Measurements from ENCODE around the gene UQCRFS1.
"Not testable (repeated sequence)": the region's sequence is repeated elsewhere in the genome, so short reads cannot be mapped to it uniquely, and the experiment has no call there.

The UQCRFS1 gene

GRCh38 chr19:29255912-29256311, 43.0 kb upstream of the UQCRFS1 start:
- Histone ChIP-seq H3K9ac (ENCODE audit: insufficient read length, low read depth) (no peak overlapping the region), H3K9me3 (ENCODE audit: insufficient read depth, low read length) (peaks cover 20% of the 10 kb centered on the region; the same call in 1 of the 2 replicates), H3K4me3 (ENCODE audit: insufficient read length, low read depth) (no peak overlapping the region), H3K36me3 (ENCODE audit: insufficient read depth, insufficient read length, low read length) (no peaks in the 10 kb centered on the region), H3K27me3 (ENCODE audit: insufficient read depth, insufficient read length) (no peaks in the 10 kb centered on the region), H3K4me1 (ENCODE audit: insufficient read depth, insufficient read length) (no peaks in the 10 kb centered on the region)
- no peak for DNase-seq (ENCODE audit: low read depth, low spot score)
- TF ChIP-seq ZNF274 (IDR thresholded peaks at IDR 0.05; ENCODE audit: low read depth, low read length) (no peak), SUZ12 (IDR thresholded peaks at IDR 0.05; ENCODE audit: extremely low read depth, insufficient read depth, insufficient read length) (no peak), YY1 (IDR thresholded peaks at IDR 0.05; ENCODE audit: insufficient read depth, insufficient read length) (no peak)

- Histone ChIP-seq H3K4me1 (ENCODE audit: insufficient read depth, insufficient read length) (no peaks in the 10 kb centered on the region), H3K27me3 (ENCODE audit: insufficient read depth, insufficient read length) (no peaks in the 10 kb centered on the region), H3K9me3 (ENCODE audit: insufficient read depth, low read length) (peaks cover 15% of the 10 kb centered on the region; the same call in 1 of the 2 replicates), H3K9ac (ENCODE audit: insufficient read length, low read depth) (no peak overlapping the region), H3K4me3 (ENCODE audit: insufficient read length, low read depth) (no peak overlapping the region), H3K36me3 (ENCODE audit: insufficient read depth, insufficient read length, low read length) (no peaks in the 10 kb centered on the region)
- no peak for DNase-seq (ENCODE audit: low read depth, low spot score)
- TF ChIP-seq YY1 (IDR thresholded peaks at IDR 0.05; ENCODE audit: insufficient read depth, insufficient read length) (no peak), ZNF274 (IDR thresholded peaks at IDR 0.05; ENCODE audit: low read depth, low read length) (no peak), SUZ12 (IDR thresholded peaks at IDR 0.05; ENCODE audit: extremely low read depth, insufficient read depth, insufficient read length) (no peak)
Observed at GRCh38 chr19:29255006-29255405, 42.1 kb upstream of the UQCRFS1 start.

- H3K9me3 ChIP-seq (ENCODE audit: insufficient read depth, low read length); H3K4me3 ChIP-seq (ENCODE audit: insufficient read length, low read depth); H3K27me3 ChIP-seq (ENCODE audit: insufficient read depth, insufficient read length); DNase-seq (ENCODE audit: low read depth, low spot score); H3K4me1 ChIP-seq (ENCODE audit: insufficient read depth, insufficient read length); H3K36me3 ChIP-seq (ENCODE audit: insufficient read depth, insufficient read length, low read length); H3K9ac ChIP-seq (ENCODE audit: insufficient read length, low read depth): not testable (repeated sequence)
Observed at GRCh38 chr19:29249798-29250197, 36.8 kb upstream of the UQCRFS1 start.

GRCh38 chr19:29248332-29248844, 35.4 kb upstream of the UQCRFS1 start:
- no peak overlapping the region for H3K9ac ChIP-seq (ENCODE audit: insufficient read length, low read depth)
- H3K4me1 ChIP-seq (ENCODE audit: insufficient read depth, insufficient read length), result no peaks in the 10 kb centered on the region
- no peak for DNase-seq (ENCODE audit: low read depth, low spot score)
- no peak for TF ChIP-seq SUZ12 (IDR thresholded peaks at IDR 0.05; ENCODE audit: extremely low read depth, insufficient read depth, insufficient read length)
- H3K4me3 ChIP-seq (ENCODE audit: insufficient read length, low read depth), result no peak overlapping the region
- H3K27me3 ChIP-seq (ENCODE audit: insufficient read depth, insufficient read length), result no peaks in the 10 kb centered on the region
- no peaks in the 10 kb centered on the region for H3K9me3 ChIP-seq (ENCODE audit: insufficient read depth, low read length)
- no peaks in the 10 kb centered on the region for H3K36me3 ChIP-seq (ENCODE audit: insufficient read depth, insufficient read length, low read length)

- no peak for TF ChIP-seq YY1 (IDR thresholded peaks at IDR 0.05; ENCODE audit: insufficient read depth, insufficient read length)
- Histone ChIP-seq H3K9me3 (ENCODE audit: insufficient read depth, low read length) (no peaks in the 10 kb centered on the region), H3K36me3 (ENCODE audit: insufficient read depth, insufficient read length, low read length) (no peaks in the 10 kb centered on the region), H3K27me3 (ENCODE audit: insufficient read depth, insufficient read length) (no peaks in the 10 kb centered on the region), H3K4me3 (ENCODE audit: insufficient read length, low read depth) (no peak overlapping the region), H3K4me1 (ENCODE audit: insufficient read depth, insufficient read length) (no peaks in the 10 kb centered on the region), H3K9ac (ENCODE audit: insufficient read length, low read depth) (no peak overlapping the region)
- no peak for DNase-seq (ENCODE audit: low read depth, low spot score)
Observed at GRCh38 chr19:29247872-29248271, 34.9 kb upstream of the UQCRFS1 start.

GRCh38 chr19:29247471-29247870, 34.5 kb upstream of the UQCRFS1 start:
- Histone ChIP-seq H3K27me3 (ENCODE audit: insufficient read depth, insufficient read length) (no peaks in the 10 kb centered on the region), H3K4me1 (ENCODE audit: insufficient read depth, insufficient read length) (no peaks in the 10 kb centered on the region), H3K36me3 (ENCODE audit: insufficient read depth, insufficient read length, low read length) (no peaks in the 10 kb centered on the region), H3K9ac (ENCODE audit: insufficient read length, low read depth) (no peak overlapping the region), H3K9me3 (ENCODE audit: insufficient read depth, low read length) (no peaks in the 10 kb centered on the region), H3K4me3 (ENCODE audit: insufficient read length, low read depth) (no peak overlapping the region)
- TF ChIP-seq SUZ12 (IDR thresholded peaks at IDR 0.05; ENCODE audit: extremely low read depth, insufficient read depth, insufficient read length) (no peak), YY1 (IDR thresholded peaks at IDR 0.05; ENCODE audit: insufficient read depth, insufficient read length) (no peak), ZNF274 (IDR thresholded peaks at IDR 0.05; ENCODE audit: low read depth, low read length) (no peak)
- DNase-seq (ENCODE audit: low read depth, low spot score), result no peak

- Histone ChIP-seq H3K9me3 (ENCODE audit: insufficient read depth, low read length) (no peaks in the 10 kb centered on the region), H3K9ac (ENCODE audit: insufficient read length, low read depth) (no peak overlapping the region), H3K27me3 (ENCODE audit: insufficient read depth, insufficient read length) (no peaks in the 10 kb centered on the region), H3K4me3 (ENCODE audit: insufficient read length, low read depth) (no peak overlapping the region), H3K36me3 (ENCODE audit: insufficient read depth, insufficient read length, low read length) (no peaks in the 10 kb centered on the region), H3K4me1 (ENCODE audit: insufficient read depth, insufficient read length) (no peaks in the 10 kb centered on the region)
- no peak for DNase-seq (ENCODE audit: low read depth, low spot score)
- TF ChIP-seq YY1 (IDR thresholded peaks at IDR 0.05; ENCODE audit: insufficient read depth, insufficient read length), result no peak
- no peak for TF ChIP-seq ZNF274 (IDR thresholded peaks at IDR 0.05; ENCODE audit: low read depth, low read length)
- TF ChIP-seq SUZ12 (IDR thresholded peaks at IDR 0.05; ENCODE audit: extremely low read depth, insufficient read depth, insufficient read length), result no peak
Observed at GRCh38 chr19:29247051-29247450, 34.1 kb upstream of the UQCRFS1 start.

- H3K27me3 ChIP-seq (ENCODE audit: insufficient read depth, insufficient read length), result no peaks in the 10 kb centered on the region
- TF ChIP-seq YY1 (IDR thresholded peaks at IDR 0.05; ENCODE audit: insufficient read depth, insufficient read length), result no peak
- TF ChIP-seq SUZ12 (IDR thresholded peaks at IDR 0.05; ENCODE audit: extremely low read depth, insufficient read depth, insufficient read length), result no peak
- no peak for TF ChIP-seq ZNF274 (IDR thresholded peaks at IDR 0.05; ENCODE audit: low read depth, low read length)
- H3K9ac ChIP-seq (ENCODE audit: insufficient read length, low read depth), result no peak overlapping the region
- H3K36me3 ChIP-seq (ENCODE audit: insufficient read depth, insufficient read length, low read length), result no peaks in the 10 kb centered on the region
- no peaks in the 10 kb centered on the region for H3K9me3 ChIP-seq (ENCODE audit: insufficient read depth, low read length)
- H3K4me1 ChIP-seq (ENCODE audit: insufficient read depth, insufficient read length), result no peaks in the 10 kb centered on the region
- DNase-seq (ENCODE audit: low read depth, low spot score), result no peak
- H3K4me3 ChIP-seq (ENCODE audit: insufficient read length, low read depth), result no peak overlapping the region
Observed at GRCh38 chr19:29245215-29245614, 32.3 kb upstream of the UQCRFS1 start.

All from NT2/D1 (cell line).